ENCODE results near the gene GPAT3. TPM values are rescaled to one million over a fixed set of nuclear protein-coding genes. Genes with fewer than 3 reads are reported as not detected.

Gene GPAT3
- total RNA-seq, 1 donor from 2014 or later: 8.3 TPM

- no peak for TF ChIP-seq CTCF (IDR thresholded peaks at IDR 0.05)
- no peak overlapping the region for H3K27ac ChIP-seq
- H3K4me3 ChIP-seq: no peak overlapping the region
- intact Hi-C loops (cut with DNase I): no loop called here
- no peaks in the 10 kb centered on the region for H3K9me3 ChIP-seq
- no peaks in the 10 kb centered on the region for H3K27me3 ChIP-seq
- H3K36me3 ChIP-seq: no peaks in the 10 kb centered on the region
- ATAC-seq (no peak), DNase-seq (no peak)
- H3K4me1 ChIP-seq: no peaks in the 10 kb centered on the region
Observed at GRCh38 chr4:83605744-83606172, 69.8 kb downstream of the GPAT3 start.

GRCh38 chr4:83606460-83606859 lies 70.6 kb downstream of the GPAT3 start:
- no peak for DNase-seq

GRCh38 chr4:83606898-83607297 lies 71.0 kb downstream of the GPAT3 start:
- no peaks in the 10 kb centered on the region for H3K4me1 ChIP-seq
- H3K4me3 ChIP-seq: no peak overlapping the region
- ATAC-seq (no peak), DNase-seq (no peak)
- H3K27me3 ChIP-seq: no peaks in the 10 kb centered on the region
- H3K27ac ChIP-seq: no peak overlapping the region
- TF ChIP-seq CTCF (IDR thresholded peaks at IDR 0.05): no peak
- no peaks in the 10 kb centered on the region for H3K9me3 ChIP-seq
- H3K36me3 ChIP-seq: no peaks in the 10 kb centered on the region
- intact Hi-C loops (cut with DNase I): no loop called here

More at GRCh38 chr4:83606460-83606859, 70.6 kb downstream of the GPAT3 start:
- H3K9me3 ChIP-seq: no peaks in the 10 kb centered on the region
- H3K27me3 ChIP-seq: no peaks in the 10 kb centered on the region
- TF ChIP-seq CTCF (IDR thresholded peaks at IDR 0.05): no peak
- ATAC-seq: no peak
- no peak overlapping the region for H3K27ac ChIP-seq
- intact Hi-C loops (cut with DNase I): no loop called here
- H3K4me3 ChIP-seq: no peak overlapping the region
- H3K4me1 ChIP-seq: no peaks in the 10 kb centered on the region
- no peaks in the 10 kb centered on the region for H3K36me3 ChIP-seq

- intact Hi-C loops (cut with DNase I): no loop called here
- ATAC-seq (no peak), DNase-seq (no peak)
- Histone ChIP-seq H3K27me3 (no peaks in the 10 kb centered on the region), H3K27ac (no peak overlapping the region), H3K4me1 (no peaks in the 10 kb centered on the region), H3K4me3 (no peak overlapping the region), H3K9me3 (peaks cover 20% of the 10 kb centered on the region), H3K36me3 (no peaks in the 10 kb centered on the region)
- TF ChIP-seq CTCF (IDR thresholded peaks at IDR 0.05): no peak
Observed at GRCh38 chr4:83609365-83609764, 73.5 kb downstream of the GPAT3 start.

- no peaks in the 10 kb centered on the region for H3K27me3 ChIP-seq
- H3K36me3 ChIP-seq: no peaks in the 10 kb centered on the region
- no peak for DNase-seq
- peaks cover 21% of the 10 kb centered on the region for H3K9me3 ChIP-seq
- no peaks in the 10 kb centered on the region for H3K4me1 ChIP-seq
- no peak overlapping the region for H3K4me3 ChIP-seq
- ATAC-seq: no peak
- intact Hi-C loops (cut with DNase I): no loop called here
- no peak for TF ChIP-seq CTCF (IDR thresholded peaks at IDR 0.05)
- H3K27ac ChIP-seq: no peak overlapping the region
Observed at GRCh38 chr4:83610729-83611128, 74.8 kb downstream of the GPAT3 start.

GRCh38 chr4:83613023-83613422 lies 77.1 kb downstream of the GPAT3 start:
- ATAC-seq (no peak), DNase-seq (no peak)
- H3K27ac ChIP-seq: no peak overlapping the region
- no peaks in the 10 kb centered on the region for H3K4me1 ChIP-seq
- intact Hi-C loops (cut with DNase I): no loop called here
- no peak overlapping the region for H3K4me3 ChIP-seq
- no peaks in the 10 kb centered on the region for H3K27me3 ChIP-seq
- peaks cover 21% of the 10 kb centered on the region for H3K9me3 ChIP-seq
- no peaks in the 10 kb centered on the region for H3K36me3 ChIP-seq
- no peak for TF ChIP-seq CTCF (IDR thresholded peaks at IDR 0.05)
